ENCODE data around the gene PITHD1. TPM values are rescaled to one million over a fixed set of nuclear protein-coding genes. Genes with fewer than 3 reads are reported as not detected.
"Not testable (repeated sequence)": the region's sequence is repeated elsewhere in the genome, so short reads cannot be mapped to it uniquely, and the experiment has no call there.

Gene PITHD1
- total RNA-seq, 1 donor: 43.8 TPM

DNA sequence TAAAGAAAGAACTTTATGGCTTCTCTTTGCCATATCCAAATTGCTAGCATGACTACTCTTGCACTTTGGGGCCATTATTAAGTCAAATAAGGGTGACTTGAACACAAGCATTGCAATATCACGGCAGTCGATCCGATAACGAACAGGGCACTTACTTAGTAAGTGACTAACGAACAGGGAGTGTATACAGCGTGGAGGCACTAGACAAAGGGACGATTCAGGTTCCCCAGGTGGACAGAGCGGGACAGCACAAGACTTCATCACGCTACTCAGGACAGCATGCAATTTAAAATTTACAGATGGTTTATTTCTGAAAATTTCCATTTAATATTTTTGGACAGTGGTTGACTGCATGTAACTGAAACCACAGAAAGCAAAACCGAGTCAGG is 5.4 kb upstream of the PITHD1 start:
- TF ChIP-seq, protein P1, sequence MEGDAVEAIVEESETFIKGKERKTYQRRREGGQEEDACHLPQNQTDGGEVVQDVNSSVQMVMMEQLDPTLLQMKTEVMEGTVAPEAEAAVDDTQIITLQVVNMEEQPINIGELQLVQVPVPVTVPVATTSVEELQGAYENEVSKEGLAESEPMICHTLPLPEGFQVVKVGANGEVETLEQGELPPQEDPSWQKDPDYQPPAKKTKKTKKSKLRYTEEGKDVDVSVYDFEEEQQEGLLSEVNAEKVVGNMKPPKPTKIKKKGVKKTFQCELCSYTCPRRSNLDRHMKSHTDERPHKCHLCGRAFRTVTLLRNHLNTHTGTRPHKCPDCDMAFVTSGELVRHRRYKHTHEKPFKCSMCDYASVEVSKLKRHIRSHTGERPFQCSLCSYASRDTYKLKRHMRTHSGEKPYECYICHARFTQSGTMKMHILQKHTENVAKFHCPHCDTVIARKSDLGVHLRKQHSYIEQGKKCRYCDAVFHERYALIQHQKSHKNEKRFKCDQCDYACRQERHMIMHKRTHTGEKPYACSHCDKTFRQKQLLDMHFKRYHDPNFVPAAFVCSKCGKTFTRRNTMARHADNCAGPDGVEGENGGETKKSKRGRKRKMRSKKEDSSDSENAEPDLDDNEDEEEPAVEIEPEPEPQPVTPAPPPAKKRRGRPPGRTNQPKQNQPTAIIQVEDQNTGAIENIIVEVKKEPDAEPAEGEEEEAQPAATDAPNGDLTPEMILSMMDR (IDR thresholded peaks at IDR 0.05; ENCODE audit: insufficient read depth, low read length): no peak
- no peak overlapping the region for H3K4me3 ChIP-seq (ENCODE audit: low read depth, low read length)
- no peak for DNase-seq (ENCODE audit: low read depth)

DNA sequence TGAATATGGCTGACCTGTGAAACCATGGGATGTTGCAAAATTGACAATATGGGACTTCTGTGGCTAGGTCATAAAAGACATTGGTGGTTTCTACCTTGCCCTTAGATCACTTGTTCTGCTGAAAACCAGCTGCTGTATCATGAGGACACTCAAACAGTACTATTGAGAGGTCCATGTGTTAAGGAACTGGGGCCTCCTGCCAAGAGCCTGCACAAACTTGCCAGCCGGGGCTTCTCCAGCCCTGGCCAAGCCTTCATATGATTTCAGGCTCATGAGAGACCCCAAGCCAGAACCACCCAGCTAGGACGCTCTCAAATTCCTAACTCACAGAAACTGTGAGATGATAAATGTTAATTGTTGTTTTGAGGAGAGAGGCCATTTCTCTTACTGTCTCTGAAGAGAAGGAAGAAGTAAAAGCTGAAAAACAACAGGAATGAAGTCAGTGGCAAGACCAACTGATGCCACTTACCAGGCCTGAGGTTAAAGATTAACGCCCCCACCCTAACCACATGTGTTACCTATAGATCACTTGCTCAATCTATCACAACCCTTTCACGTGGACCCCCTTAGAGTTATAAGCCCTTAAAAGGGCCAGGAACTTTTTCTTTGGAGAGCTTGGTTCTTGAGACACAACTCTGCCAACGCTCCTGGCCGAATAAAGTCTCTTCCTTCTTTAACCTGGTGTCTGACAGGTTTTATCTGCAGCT is 3.9 kb upstream of the PITHD1 start:
- TF ChIP-seq, protein P1 (IDR thresholded peaks at IDR 0.05; ENCODE audit: insufficient read depth, low read length): no peak
- no peak for DNase-seq (ENCODE audit: low read depth)
- no peak overlapping the region for H3K4me3 ChIP-seq (ENCODE audit: low read depth, low read length)

DNA sequence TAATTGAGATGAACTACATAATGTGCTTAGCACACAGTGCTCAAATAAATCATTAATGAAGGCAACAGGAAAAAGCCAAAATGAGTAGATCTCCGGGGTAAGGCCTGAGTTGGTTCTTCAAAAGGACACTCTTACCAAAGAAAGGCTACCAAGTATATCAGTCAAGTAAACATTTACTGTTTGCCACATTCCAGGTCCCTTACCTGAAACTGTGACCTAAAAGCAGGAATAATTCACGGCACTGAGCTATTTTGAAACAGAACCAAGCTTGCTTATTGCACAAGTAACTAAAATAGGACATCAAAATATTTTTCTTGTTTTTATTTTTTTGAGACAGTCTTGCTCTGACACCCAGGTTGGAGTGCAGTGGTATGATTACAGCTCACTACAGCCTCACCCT is 2.0 kb upstream of the PITHD1 start:
- DNase-seq (ENCODE audit: low read depth): no peak
- TF ChIP-seq, protein P1 (IDR thresholded peaks at IDR 0.05; ENCODE audit: insufficient read depth, low read length): no peak
- no peak overlapping the region for H3K4me3 ChIP-seq (ENCODE audit: low read depth, low read length)

DNA sequence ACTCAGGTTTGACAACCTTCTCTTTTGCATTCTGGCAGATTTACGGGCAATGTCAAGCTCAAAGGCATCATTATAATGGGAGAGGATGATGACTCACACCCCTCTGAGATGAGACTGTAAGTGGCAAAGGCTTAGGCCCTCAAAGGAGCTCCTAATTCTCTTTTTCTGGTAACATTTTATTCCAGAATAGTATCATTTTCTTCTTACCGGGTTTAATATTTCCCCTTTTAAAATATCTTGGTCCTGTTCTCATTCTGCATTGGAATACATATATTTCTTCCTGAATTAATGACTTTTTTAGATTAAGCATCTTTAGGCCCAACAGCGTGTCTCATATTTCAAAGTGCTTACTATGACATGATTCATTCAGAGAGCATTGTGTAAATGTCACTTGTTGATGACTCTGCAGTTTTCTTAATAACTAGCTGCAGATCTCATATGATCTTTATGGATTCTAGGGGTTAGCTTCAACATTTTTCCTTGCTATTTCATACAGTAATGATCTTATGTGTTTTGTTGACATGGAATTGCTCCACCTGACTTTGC is 1.7 kb downstream of the PITHD1 start:
- TF ChIP-seq, protein P1 (IDR thresholded peaks at IDR 0.05; ENCODE audit: insufficient read depth, low read length): no peak
- DNase-seq (ENCODE audit: low read depth): peak; percentile 55
- peak overlapping the region; percentile 95 for H3K4me3 ChIP-seq (ENCODE audit: low read depth, low read length)

- DNase-seq (ENCODE audit: low read depth); H3K4me3 ChIP-seq (ENCODE audit: low read depth, low read length): not testable (repeated sequence)
Observed at GRCh38 chr1:23783141-23783540, 4.9 kb downstream of the PITHD1 start.

GRCh38 chr1:23784846-23785245 is 6.6 kb downstream of the PITHD1 start:
- no peak overlapping the region for H3K4me3 ChIP-seq (ENCODE audit: low read depth, low read length)
- TF ChIP-seq, protein P1 (IDR thresholded peaks at IDR 0.05; ENCODE audit: insufficient read depth, low read length): no peak
- DNase-seq (ENCODE audit: low read depth): no peak

DNA sequence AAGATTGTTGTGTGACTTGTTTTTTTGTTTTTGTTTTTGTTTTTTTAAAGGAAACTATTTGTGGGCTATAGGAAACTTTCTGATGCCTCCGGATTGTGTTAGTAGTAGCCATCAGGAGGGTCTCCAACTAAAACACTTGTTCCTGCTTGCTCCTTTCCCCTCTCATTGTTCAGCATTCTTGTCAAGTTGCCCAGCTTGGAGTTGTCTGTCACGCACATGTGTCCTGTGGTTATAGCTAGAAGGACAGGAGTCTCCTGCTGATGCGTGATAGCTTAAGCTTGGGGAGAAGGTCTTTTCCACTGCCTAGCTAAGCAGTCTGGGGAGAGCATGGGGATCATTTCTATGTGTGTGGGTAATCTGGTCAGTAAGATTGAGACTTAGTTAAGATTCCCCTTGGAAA is 9.5 kb downstream of the PITHD1 start:
- no peak overlapping the region for H3K4me3 ChIP-seq (ENCODE audit: low read depth, low read length)
- no peak for DNase-seq (ENCODE audit: low read depth)
- TF ChIP-seq, protein P1 (IDR thresholded peaks at IDR 0.05; ENCODE audit: insufficient read depth, low read length): no peak

Measured in fibroblast of the aortic adventitia (primary cell).